K562 (cell line): ENCODE data around the gene TUBA1B. TPM values are rescaled to one million over a fixed set of nuclear protein-coding genes. Genes with fewer than 3 reads are reported as not detected.

Experiments
- BCOR ChIP-seq: fragments of 450-650 bp; IDR thresholded peaks from 2 replicates; pipeline ENCODE4 v1.6.1; 2016
- CCAR2 ChIP-seq: fragments of 200-400 bp; formaldehyde crosslinking; IDR thresholded peaks from 2 replicates; pipeline ENCODE4 v1.6.1; 2017; ENCODE audit warnings: mild to moderate bottlenecking, low read depth, low read length
- CUX1 ChIP-seq: fragments of 200-800 bp; sonication (Bioruptor generic); IDR thresholded peaks from 2 replicates; pipeline ENCODE4 v1.6.1; 2016; ENCODE audit warnings: missing genetic modification characterization, missing compliant biosample characterization
- GTF2B ChIP-seq: IDR thresholded peaks from 2 replicates; pipeline ENCODE4 v1.6.1; 2011; ENCODE audit not compliant: insufficient read length; ENCODE audit errors: extremely low read depth
- HMGXB4 ChIP-seq: sonication (generic); formaldehyde crosslinking; IDR thresholded peaks from 2 replicates; pipeline ENCODE4 v1.8.1; 2023; ENCODE audit warnings: mild to moderate bottlenecking, missing genetic modification reagents
- HNRNPLL ChIP-seq: fragments of 200-400 bp; formaldehyde crosslinking; IDR thresholded peaks from 2 replicates; pipeline ENCODE4 v1.6.1; 2017; ENCODE audit warnings: low read length, low read depth, mild to moderate bottlenecking; ENCODE audit not compliant: poor library complexity, severe bottlenecking
- NFRKB ChIP-seq: fragments of 450-650 bp; IDR thresholded peaks from 2 replicates; pipeline ENCODE4 v1.6.1; 2016; ENCODE audit warnings: low read depth
- NR2F6 ChIP-seq: fragments of 450-650 bp; formaldehyde crosslinking; IDR thresholded peaks from 2 replicates; pipeline ENCODE4 v1.4.0; 2020; ENCODE audit warnings: mild to moderate bottlenecking
- TRIM25 ChIP-seq: fragments of 450-650 bp; IDR thresholded peaks from 2 replicates; pipeline ENCODE4 v1.7.0; 2016; ENCODE audit warnings: borderline replicate concordance
- WHSC1 ChIP-seq: IDR thresholded peaks from one replicate; pipeline ENCODE4 v1.6.1; 2012; ENCODE audit warnings: low read length, control low read depth, inconsistent platforms
- ZNF24 ChIP-seq: fragments of 450-650 bp; IDR thresholded peaks from 2 replicates; pipeline ENCODE4 v1.6.1; 2016
- ZNF253 ChIP-seq: fragments of 250-450 bp; sonication (Bioruptor Pico); conservative IDR thresholded peaks from 2 replicates; pipeline ENCODE4 v1.6.1; 2021; ENCODE audit warnings: mild to moderate bottlenecking
- polyA plus RNA-seq, 8 experiments: library from polyadenylated mRNA; depleted of rRNA in 4 of 8; stranded (reverse) in 5 of 8; unstranded in 3 of 8; fragments of >200 nt; fragmentation: Nextera tagmentation in 2 of 8; fragmentation: Illumina TruSeq in 1 of 8; extraction: Ambion mirVana in 2 of 8; extraction: Trizol in 1 of 8; gene quantifications; 2 replicates each; pipeline versions ENCODE4 v1.2.1 to v1.2.3, GENCODE V29; 2011 to 2014; ENCODE audit warnings: inconsistent platforms in 1 of 8, missing spikeins in 1 of 8
- total RNA-seq, 7 experiments: library from RNA; depleted of rRNA in 6 of 7; stranded (reverse); fragments of >200 nt in 6 of 7; fragmentation: Illumina TruSeq in 2 of 7; extraction: Trizol in 2 of 7; gene quantifications; 2 replicates each; pipeline versions ENCODE4 v1.2.1 to v1.2.3, GENCODE V29; 2011 to 2021; ENCODE audit warnings: low replicate concordance in 1 of 7
- TF ChIP-seq, protein P1 (sequence below): fragments of 450-650 bp; formaldehyde crosslinking; IDR thresholded peaks from 2 replicates; pipeline ENCODE4 v1.4.0; 2020; ENCODE audit warnings: mild to moderate bottlenecking, moderate library complexity

The TUBA1B gene
- total and polyA plus RNA-seq, 9 of the 15 experiments (the other 6 are each of a cell fraction or from before 2014, with no cell fraction given) = 2,189 to 4,624 (median 2,628) TPM

- no peak for TF ChIP-seq ZNF253 (CRISPR knock-in tag)
- TF ChIP-seq HNRNPLL = no peak
- no peak for TF ChIP-seq TRIM25
- no peak for TF ChIP-seq WHSC1
- TF ChIP-seq CUX1 (CRISPR knock-in tag) = peak; percentile 81
- peak; percentile 61; the same call in 1 of the 2 replicates for TF ChIP-seq ZNF24
- TF ChIP-seq CCAR2 = no peak; the same call in 1 of the 2 replicates
- TF ChIP-seq NR2F6 (CRISPR knock-in tag) = no peak
- no peak for TF ChIP-seq GTF2B
- TF ChIP-seq NFRKB = no peak
- TF ChIP-seq, protein P1, sequence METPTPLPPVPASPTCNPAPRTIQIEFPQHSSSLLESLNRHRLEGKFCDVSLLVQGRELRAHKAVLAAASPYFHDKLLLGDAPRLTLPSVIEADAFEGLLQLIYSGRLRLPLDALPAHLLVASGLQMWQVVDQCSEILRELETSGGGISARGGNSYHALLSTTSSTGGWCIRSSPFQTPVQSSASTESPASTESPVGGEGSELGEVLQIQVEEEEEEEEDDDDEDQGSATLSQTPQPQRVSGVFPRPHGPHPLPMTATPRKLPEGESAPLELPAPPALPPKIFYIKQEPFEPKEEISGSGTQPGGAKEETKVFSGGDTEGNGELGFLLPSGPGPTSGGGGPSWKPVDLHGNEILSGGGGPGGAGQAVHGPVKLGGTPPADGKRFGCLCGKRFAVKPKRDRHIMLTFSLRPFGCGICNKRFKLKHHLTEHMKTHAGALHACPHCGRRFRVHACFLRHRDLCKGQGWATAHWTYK = no peak; the same call in 1 of the 2 replicates
- TF ChIP-seq BCOR = peak; percentile 96
- TF ChIP-seq HMGXB4 = no peak; the same call in 1 of the 2 replicates
Measured at GRCh38 chr12:49092086-49092815, 38.9 kb downstream of the TUBA1B start (continued).
